AG09319 (cell line): ENCODE data around the gene KDM4E.
"Not testable (repeated sequence)": the region's sequence is repeated elsewhere in the genome, so short reads cannot be mapped to it uniquely, and the experiment has no call there.

Source experiments
- DNase-seq: peaks from one replicate; pipeline ENCODE4 v3.0.0-alpha.2; 2010; ENCODE audit warnings: low read depth; ENCODE audit errors: extremely low read depth
- CTCF ChIP-seq: IDR thresholded peaks from 2 replicates; pipeline ENCODE4 v1.5.1; 2011; ENCODE audit warnings: low read depth, mild to moderate bottlenecking, inconsistent platforms, low read length, moderate library complexity

Gene KDM4E

GRCh38 chr11:95033051-95033450 is 8.0 kb downstream of the KDM4E start:
- no peak for TF ChIP-seq CTCF
- DNase-seq, result no peak

GRCh38 chr11:95035316-95035715 is 10.3 kb downstream of the KDM4E start:
- no peak for DNase-seq
- TF ChIP-seq CTCF, result no peak

GRCh38 chr11:95037356-95038035 is 12.4 kb downstream of the KDM4E start:
- not testable (repeated sequence) for DNase-seq

- no peak for DNase-seq
- TF ChIP-seq CTCF, result no peak
Observed at GRCh38 chr11:95042239-95042638, 17.2 kb downstream of the KDM4E start.

GRCh38 chr11:95042906-95043305 is 17.8 kb downstream of the KDM4E start:
- no peak for DNase-seq
- no peak for TF ChIP-seq CTCF

- TF ChIP-seq CTCF, result no peak
Observed at GRCh38 chr11:95044010-95044409, 19.0 kb downstream of the KDM4E start.

GRCh38 chr11:95045812-95046211 is 20.8 kb downstream of the KDM4E start:
- no peak for TF ChIP-seq CTCF
- no peak for DNase-seq

More at GRCh38 chr11:95044010-95044409, 19.0 kb downstream of the KDM4E start:
- no peak for DNase-seq

- DNase-seq, result not testable (repeated sequence)
Observed at GRCh38 chr11:95049122-95049521, 24.1 kb downstream of the KDM4E start, which contains the start of gene KDM4F. Gene KDM4F (plus strand): TSS chr11:95049422.
